NOMO-1 treated with DMSO at 0.1 percent for 48 hours (cell line): ENCODE measurements around the gene TPST1.
"Not testable (repeated sequence)": the region's sequence is repeated elsewhere in the genome, so short reads cannot be mapped to it uniquely, and the experiment has no call there.

Source experiments
- DNase-seq: peaks from one replicate; lab custom pipeline; 2025; ENCODE audit not compliant: unreplicated experiment; lab: John Stamatoyannopoulos, UW

The TPST1 gene

DNA sequence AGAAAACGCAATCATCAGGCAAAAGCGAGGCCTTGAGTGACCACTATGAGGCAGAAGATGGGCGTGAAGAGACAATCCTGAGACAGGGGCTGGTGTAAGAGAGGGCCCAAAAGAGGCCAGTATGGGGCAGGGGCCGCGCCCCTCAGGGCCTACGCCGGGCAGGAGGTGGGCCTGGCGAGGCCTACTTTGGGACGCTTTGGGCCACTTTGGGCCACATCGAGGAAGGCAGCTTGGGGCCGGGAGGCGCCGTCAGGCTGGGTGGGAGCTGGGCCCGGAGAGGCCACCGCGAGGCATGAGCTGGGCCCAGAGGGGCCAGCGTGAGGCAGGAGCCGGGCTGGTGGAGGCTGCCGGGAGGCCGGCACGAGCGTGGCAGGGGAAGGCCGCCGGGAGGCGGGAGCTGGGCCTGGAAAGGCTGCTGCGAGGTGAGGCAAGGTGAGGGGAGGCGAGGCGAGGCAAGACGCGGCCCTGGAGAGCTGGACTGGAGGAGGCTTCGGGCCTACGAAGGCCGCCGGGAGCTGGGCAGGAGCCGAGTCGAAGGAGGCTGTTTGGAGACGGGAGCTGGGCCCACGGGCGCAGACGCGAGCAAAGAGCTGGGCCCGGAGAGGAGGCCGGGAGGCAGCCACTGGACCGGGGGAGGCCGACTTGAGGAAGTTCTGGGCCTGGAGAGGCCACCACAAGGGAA, 171.3 kb downstream of the TPST1 start:
- no peak for DNase-seq

DNA sequence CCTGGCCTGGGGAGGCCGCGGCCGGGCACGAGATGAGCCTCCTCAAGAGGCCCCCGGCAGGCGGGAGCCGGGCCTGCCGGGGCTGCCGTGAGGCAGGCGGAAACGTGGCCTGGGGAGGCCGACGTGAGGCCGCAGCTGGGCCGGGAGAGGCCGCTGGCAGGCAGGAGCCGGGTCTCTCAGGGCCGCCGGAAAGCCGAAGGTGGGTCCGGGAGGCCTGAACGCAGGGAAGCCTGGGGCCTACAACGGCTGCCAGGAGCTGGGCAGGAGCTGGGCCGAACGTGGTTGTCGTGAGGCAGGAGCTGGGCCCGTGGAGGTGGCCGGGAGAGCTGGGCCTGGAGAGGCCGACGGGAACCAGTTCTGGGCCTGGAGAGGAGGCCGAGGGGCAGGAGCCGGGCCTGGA, 171.9 kb downstream of the TPST1 start:
- DNase-seq, result no peak

DNA sequence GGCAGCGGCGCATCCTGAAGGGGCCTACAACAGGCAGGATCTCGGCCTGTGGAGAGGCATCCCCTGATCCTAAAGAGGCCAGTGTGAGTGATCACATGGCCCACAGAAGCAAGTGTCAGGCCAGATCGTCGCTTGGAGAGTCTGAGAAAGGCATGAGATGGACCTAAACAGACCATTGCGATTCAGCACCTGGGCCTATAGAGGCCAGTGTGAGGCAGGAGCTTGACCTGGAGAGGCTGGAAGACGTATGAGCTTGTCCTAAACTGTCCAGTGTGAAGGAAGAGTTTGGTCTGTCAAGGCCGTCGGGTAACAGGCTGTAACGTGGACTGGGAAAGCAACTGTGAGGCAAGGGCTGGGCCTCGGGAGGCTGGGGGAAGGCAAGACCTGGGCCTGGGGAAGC, 172.6 kb downstream of the TPST1 start:
- no peak for DNase-seq

DNA sequence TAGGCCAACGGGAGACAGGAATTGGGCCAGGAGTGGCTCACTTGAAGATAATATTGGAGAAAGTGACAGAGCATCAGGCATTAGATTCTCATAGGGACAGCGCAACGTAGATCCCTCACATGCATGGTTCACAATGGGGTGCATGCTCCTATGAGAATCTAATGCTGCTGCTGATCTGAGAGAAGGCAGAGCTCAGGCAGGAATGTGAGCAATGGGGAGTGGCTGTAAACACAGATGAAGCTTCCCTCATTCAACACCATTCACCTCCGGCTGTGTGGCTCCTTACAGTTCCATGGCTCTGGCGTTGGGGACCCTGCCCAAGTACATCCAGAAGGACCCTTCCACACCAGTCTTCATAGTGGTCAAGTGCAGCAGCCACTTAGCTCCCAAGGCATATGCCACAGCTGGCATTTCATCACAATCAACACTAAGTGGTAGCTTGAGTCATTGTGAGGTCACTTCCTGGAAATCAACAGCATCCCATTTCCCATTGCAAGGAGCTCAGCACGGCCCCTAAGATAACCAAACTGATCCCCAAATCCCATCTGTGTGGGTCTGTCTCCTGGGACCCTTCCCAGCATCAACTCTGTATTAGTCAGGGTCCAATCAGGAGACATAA, 174.5 kb downstream of the TPST1 start:
- no peak for DNase-seq

DNA sequence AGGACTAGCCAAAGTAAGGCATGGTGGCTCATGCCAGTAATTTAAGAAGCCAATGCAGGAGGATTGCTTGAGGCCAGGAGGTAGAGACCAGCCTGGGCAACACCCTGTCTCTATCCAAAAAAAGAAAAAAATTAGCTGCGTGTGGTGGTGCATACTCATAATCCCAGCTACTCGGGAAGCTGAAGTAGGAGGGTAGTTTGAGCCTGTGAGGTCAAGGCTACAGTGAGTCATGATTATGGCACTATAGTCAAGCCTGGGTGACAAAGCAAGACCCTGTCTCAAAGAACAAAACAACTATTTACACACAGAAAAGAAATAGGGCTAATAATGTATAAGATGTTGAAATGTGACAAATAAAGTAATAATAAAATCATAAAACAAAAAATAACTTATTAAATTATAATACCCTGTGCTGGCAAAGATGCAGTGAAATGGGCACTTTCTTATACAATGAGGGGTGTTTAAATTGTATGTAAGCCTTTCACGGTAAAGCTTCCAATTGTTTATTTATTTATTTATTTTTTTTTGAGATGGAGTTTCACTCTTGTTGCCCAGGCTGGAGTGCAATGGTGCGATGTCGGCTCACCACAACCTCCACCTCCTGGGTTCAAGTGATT, 175.2 kb downstream of the TPST1 start:
- DNase-seq, result no peak

DNA sequence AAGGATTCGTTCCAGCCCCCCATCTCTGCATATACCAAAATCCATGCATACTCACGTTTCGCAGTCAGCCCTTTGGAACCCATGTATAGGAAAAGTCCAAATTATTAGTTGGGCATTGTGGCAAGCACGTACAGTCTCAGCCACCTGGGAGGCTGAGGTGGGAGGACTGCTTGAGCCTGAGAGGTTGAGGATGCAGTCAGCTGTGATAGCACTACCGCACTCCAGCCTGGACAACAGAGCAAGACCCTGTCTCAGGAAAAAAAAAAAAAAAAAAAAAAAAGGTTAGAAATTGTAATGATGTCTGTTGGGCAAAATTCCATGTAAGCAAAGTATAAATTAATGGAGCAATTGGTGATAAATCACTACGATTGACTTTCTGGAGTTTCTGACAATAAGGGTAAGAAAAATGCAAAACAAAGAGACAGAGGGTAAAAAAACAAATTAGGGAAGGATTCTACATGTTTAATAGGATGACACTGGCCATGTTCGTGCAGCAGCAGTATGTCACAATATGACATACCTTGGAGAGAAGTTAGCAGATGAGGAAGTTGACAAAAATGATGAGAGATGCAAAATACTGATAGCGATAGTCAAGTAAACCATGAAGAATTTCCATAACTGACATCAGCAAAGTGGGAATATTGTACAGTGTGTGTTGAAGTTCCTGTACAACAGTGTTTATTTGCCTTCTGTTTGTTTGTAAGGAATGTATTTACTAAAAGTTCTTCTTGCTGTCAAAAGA, 177.2 kb downstream of the TPST1 start:
- DNase-seq, result peak; percentile 63

DNA sequence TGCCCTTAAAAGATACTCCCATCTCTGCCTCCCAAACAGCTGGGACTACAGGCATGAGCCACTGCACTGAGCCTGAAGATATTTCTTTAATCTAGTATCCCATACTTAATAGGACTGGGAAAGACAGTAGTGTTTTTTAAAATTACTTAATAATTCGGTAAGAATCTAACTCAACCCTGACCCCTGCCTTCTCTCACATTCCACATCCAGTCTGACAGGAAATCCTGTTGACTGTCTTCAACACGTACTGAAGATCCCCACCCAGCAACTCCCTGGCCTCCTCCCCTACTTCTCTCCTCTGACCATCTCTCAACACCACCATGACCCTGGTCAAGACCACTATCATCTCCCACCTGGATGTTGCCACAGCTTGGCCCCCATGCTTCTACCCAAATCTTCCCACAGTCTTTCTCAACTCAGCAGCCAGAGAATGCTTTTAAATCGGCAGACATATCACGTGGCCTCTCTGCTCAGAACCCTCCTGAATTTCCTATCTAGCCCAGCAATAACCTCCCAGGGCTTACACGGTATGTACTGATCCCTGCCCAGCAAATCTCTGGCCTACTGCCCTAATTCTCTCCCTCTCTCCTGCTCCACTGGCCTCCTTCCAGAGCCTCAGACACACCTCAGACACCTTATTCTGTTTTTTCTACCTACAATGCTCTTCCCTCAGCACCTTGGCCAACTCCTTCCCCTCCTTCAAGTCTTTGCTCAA, 180.2 kb downstream of the TPST1 start:
- not testable (repeated sequence) for DNase-seq

DNA sequence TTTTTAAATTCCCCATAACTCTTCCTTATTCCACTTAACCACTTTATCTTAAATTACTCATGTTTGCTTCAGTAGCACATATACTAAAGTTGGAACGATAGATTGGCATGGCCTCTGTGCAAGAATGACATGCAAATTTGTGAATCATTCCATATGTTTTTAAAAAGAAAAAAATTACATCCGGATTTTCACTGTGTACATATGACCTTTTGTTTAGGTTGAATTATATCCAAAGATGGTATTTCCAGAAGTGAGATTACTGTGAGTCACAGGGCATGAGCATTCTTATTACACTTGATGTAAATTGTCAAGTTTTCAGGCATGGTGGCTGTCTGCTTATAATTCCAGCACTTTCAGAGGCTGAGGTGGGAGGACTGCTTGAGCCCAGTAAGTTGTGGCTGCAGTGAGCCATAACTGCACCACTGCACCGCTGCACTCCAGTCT, 190.0 kb downstream of the TPST1 start:
- not testable (repeated sequence) for DNase-seq

DNA sequence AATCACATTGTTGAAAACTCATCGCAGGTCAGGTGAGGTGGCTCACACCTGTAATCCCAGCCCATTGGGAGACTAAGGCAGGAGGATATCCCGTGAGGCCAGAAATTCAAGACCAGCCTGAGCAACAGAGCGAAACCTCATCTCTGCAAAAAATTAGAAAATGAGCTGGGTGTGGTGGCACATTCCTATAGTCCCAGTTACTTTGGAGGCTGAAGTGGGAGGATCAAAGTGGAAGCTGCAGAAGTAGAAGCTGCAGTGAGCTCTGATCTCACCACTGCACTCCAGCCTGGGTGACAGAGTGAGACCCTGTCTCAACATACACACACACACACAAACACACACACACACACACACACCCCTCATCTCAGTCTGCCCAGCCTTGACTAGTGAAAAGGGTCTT, 190.9 kb downstream of the TPST1 start:
- DNase-seq, result not testable (repeated sequence)

DNA sequence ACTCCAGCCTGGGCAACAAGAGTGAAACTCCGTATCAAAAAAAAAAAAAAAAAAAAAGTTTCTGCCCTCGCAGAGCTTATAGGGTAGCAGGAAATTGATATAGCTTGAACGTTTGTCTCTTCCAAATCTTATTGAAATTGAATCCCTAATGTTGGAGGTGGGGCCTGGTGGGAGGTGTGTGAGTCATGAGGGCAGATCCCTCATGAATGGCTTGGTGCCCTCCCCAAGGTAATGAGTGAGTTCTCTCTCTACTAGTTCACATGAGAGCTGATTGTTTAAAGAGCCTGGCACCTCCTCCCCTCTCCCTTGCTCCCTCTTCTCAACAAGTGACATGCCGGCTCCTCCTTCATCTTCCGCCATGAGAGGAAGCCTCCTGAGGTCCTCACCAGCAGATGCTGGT, 193.7 kb downstream of the TPST1 start:
- not testable (repeated sequence) for DNase-seq

DNA sequence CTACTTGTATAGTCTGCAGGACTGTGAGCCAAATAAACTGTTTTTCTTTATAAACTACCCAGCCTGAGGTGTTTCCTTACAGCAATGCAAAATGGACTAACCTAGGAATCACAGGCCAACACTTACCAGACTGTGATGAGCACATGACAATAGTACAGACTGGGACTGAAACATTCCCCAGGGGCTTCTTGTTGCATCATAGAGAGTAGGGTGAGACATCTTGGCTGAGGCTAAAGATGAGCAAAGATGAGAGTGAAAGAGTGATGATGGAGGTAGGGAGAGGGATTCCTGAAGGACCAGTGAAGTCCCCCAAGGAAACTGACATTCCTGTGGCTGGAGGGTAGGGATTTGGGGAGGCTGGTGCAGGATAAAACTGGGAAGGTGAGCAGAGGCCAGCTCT, 194.4 kb downstream of the TPST1 start:
- DNase-seq, result no peak

DNA sequence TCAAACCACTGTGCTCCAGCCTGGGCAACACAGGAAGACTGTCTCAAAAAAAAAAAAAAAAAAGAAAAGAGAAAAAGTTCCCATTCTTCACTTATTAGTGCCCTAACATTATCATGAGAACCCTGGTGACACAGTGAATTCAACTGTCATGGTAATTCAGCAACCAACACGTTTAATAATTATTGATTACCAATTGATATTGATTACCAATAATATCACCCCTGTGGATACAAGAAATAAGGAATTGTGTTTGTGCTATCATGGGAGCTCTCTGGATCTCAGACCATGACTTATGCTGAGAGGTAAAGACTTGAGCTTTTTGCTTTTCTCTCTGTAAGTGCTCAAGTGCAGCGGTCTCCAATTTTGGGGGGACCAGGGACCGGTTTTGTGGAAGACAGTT, 195.3 kb downstream of the TPST1 start:
- DNase-seq, result no peak

DNA sequence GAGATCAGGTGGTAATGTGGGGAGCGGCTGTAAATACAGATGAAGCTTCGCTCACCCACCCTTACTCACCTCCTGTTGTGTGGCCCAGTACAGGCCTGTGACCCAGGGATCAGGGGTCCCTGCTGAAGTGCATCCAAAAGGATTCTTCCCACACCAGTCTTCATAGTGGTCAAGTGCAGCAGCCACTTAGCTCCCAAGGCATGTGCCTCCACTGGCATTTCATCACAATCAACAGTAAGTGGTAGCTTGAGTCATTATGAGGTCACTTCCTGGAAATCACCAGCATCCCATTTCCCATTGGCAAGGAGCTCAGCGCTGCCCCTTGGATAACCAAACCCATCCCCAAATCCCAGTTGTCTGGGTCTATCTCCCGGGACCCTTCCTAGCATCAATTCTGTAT, 196.0 kb downstream of the TPST1 start:
- not testable (repeated sequence) for DNase-seq

DNA sequence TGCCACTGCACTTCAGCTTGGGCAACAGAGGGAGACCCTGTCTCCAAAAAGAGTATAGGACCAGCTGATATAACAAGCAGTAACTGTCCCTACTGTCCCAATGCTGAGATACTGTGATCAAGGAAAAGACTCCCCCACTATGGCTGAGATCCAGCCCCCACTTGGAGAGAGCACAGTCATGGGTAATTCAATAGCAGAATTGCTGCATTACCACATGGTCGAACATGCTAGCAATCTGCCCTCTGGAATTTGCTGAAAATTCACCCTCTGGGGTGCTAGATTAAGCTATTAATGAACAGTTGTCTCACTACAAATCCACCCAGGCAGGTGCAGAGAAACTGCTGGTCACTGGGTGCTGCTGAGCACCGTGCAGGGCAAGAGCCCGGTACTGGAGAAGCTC, 196.8 kb downstream of the TPST1 start:
- not testable (repeated sequence) for DNase-seq

DNA sequence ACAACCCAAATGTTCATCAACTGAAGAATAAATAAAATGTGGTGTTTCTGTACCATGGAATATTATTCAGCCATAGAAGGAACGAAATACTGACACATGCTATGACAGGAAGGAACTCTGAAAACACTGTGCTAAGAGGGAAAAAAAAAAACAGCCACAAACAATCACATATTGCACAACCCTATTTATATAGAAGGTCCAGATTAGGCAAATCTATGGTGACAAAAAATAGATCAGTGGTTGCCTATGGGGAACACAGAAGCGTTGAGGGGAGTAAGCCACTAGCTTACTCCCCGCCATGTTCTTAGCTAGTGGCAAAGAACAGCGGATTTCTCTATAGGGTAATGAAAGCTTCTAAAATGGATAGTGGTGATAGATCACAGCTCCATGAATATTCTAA, 198.4 kb downstream of the TPST1 start:
- no peak for DNase-seq

DNA sequence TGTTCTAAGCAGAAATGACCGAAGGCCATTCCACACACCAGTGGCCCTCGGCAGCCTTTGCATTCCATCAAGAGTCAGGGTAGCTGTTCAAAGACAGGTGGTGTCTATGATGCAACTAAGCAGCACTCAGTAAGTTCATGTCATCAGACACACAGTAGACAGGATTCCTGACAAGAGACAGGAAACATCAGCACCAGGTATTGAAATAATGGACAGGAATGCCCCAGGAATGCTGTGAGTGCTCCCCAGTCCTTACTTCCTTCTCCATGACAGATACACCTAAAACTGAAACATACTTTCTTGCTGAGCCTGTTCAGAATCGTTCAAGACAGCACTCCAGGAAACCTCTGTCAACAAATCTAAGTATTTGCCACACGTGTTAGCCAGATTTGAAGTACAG, 204.4 kb downstream of the TPST1 start:
- DNase-seq, result no peak
